HG03342 (cell line): ENCODE measurements around the gene MAGI2.

Experiments
- ATAC-seq: cut with Tn5 transposase; IDR thresholded peaks from one replicate; pipeline ENCODE4 v1.9.1; 2021; ENCODE audit warnings: mild to moderate bottlenecking, moderate library complexity; ENCODE audit not compliant: unreplicated experiment

MAGI2 gene

DNA sequence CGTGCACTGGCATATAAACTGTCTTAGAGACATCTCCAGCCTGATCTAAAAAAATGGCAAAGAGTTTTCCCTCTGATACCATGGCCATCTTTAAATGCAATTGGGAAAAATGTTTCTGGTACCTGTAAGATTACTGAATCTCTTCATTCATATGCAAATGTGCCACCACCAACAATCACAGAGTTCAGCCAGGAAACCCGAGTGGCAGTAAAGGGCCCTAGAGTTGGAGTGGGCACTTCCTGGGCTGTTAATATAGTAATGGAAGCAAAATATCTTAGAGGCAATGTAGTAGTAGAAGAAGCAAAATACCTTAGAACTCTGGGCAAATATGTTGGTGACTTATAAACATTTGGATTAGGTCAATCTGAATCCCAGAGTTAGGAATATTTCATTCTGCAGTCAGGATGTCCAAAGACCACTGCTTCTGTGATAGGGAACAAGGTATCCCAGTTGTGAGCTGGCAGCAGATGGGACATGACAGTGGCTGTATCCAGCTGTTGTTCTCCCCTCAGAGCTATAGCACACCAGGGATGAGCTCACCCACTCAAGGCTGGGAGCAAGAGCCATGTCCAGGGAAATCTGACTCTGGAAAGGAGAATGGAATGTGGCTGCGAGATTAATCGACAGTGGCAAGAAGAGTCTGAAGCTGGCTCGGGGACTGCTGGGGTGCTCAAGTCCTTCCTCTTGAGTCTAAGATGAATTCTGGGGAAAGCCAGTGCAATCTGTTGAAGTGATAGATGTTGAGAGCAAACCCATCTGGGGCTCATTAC, 1322.8 kb downstream of the MAGI2 start:
- ATAC-seq: no peak

DNA sequence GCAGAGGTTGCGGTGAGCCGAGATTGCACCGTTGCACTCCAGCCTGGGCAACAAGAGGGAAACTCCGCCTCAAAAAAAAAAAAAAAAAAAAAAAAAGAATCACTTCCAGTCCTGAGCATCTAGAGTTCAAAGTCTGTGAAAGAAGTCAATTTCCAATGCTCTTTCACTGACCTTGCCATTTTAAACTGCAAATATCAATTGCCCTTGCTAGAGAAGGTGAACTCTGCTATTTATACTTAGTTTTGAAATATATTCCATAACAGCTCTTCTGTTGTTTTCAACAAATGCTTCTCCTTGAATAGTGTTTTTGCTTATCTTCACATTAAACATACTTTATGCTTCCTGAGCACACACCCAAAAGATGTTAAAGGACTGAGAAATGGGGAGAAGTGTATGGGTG, 1323.6 kb downstream of the MAGI2 start:
- no peak for ATAC-seq

GRCh38 chr7:78127009-78127408, 1326.5 kb downstream of the MAGI2 start:
- ATAC-seq: no peak

DNA sequence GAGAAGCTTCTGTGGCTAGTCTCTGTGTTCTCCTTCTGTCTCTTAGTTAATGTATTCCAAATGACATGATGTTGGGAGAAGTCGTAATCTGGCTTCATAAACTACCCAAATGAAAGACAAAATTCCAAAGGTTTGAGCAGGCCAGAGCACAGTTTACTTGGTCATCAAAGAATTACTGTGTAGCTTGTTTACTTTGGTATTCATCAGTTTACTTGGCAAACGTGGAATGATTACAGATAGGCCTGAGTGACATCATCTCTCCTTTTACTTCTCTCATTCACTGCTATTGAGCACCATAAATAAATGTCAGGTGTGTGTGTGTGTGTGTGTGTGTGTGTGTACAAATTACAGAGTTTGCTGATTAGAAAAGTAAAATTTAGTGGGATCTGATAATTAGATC, 1327.6 kb downstream of the MAGI2 start:
- no peak for ATAC-seq

DNA sequence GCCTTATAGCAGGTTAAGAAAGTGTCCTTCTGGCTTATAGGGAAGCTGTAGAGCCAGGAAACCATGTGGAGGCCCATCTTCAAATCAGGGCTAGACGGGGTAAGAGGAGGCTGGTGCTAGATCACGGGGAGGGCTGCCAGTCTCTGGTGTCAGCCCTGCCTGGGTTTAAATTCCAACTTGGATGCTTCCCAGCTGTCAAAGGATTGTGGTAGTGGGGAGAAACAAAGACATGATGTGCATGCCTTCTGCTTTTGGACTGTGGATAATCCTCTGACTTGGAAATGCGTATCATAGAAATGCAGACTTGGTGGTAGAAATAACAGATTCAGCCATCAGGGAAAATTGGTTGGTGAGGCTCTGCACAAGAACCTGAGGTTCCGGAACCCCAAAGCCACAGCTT, 1329.3 kb downstream of the MAGI2 start:
- no peak for ATAC-seq

DNA sequence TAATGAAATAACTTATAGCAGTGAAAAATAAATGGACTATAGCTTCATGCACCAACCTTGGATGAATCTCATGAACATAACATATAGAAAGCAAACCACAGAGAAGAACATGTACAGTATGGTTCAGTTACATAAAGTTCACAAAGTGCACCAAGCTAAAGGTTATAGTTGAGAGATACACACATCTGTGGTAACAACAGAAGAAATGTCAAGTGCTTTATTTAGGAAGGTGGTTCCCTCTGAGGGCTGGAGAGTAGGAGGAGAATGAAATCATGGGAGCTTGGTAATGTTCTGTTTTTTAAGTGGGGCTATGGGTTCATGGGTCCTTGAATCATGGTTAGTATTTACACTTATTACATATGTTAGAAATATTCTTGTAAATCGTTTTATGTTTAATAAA, 1331.6 kb downstream of the MAGI2 start:
- ATAC-seq: no peak

DNA sequence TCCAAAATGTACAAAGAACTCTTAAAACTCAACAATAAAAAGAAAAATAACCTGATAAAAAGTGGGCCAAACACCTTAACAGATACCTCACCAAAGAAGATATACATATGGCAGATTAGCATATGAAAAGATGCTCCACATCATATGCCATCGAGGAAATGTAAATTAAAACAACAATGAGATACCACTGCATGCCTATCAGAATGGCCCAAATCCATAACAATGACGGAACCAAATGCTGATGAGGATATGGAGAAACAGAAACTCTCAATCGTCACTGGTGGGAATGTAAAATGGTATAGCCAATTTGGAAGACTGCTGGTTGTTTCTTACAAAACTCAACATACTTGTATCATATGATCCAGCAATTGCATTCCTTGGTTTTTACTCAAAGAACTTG, 1335.0 kb downstream of the MAGI2 start:
- no peak for ATAC-seq

DNA sequence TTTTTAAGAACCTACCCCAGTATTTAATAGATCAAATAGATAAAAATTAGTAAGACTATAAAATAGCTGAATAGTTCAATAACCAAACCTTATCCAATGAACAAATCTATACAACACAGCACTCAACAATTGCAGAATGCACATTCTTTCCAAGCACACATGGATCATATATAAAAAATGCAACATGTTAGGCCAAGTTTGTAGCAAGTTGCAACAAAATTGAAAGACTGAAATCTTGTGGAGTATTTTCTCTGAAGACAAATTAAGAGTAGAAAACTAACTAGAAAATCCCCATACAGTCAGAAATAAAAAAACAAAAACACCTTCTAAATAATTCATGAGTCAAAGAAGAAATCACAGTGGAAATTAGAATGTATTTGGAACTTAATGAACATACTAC, 1337.6 kb downstream of the MAGI2 start:
- no peak for ATAC-seq

DNA sequence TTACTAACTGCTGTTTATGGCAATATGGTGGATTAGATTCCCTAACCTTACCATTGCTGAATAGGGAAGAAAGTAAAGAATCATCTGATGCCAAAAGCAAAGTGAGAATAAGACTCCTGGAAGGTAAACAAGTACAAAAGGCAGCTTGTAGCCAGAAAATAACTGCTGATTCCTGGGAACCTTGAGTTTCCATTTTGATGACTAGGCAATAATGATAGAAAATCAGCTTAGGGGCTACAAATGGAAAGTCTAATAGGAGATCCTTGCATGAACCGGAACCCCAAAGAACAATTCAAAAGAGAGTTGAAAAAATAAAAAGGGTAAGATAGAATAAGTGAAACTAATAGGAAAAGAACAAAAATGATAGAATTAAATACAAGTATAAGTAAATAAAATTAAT, 1338.5 kb downstream of the MAGI2 start:
- ATAC-seq: no peak

DNA sequence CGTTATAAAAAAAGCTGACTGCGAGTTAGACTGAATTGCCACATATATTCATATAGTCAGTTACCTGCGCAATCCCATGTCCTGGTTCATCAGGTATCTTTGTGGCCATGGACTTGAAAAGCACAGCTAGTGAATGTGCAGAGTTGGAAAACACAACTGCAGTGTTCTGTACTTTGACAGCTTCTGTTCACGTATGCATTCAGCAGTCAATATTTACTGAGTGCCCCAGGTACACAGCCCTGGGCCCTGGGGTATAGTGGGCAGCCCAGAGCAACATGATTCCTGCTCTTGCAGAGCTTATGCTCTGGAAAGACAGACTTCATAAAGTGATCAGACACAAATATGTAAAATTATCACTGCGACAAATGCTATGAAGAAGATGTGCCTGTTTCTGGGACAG, 1341.0 kb downstream of the MAGI2 start:
- ATAC-seq: no peak

DNA sequence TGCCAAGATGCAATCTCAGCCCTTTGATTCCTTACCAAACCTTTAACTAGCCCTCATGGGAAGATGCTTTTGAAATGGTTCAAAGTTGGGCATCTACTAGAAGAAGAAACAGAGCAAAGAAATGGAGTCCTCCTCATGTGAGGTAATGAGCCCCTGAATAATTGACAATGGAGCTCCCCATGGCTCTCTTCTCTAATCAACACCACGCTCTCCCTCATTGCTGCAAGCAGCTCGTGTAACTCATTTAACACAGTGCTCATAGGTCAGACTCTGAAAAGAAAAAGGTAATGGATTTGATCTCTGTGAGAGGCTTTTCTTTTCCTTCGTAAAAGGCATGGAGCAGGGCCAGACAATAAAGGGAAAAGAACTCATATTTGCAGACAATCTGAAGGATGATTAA, 1342.1 kb downstream of the MAGI2 start:
- ATAC-seq: no peak

DNA sequence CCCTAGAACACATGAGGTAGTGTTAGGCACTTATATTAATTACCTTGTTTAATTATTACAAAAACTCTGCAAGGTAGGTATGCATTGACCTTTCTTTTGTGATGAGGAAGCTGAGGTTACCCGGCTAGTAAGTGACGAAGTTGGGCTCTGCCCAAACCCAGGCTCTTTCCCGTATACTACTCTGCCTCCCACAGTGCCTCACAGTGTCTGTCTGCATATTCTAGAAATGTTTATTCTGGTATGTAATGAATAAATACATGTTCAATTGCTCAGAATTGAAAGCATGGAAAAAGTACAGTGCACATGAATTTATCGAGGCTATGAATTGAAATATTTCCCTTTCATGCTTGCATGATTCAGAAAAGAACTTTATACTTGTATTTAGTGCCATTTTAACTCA, 1350.0 kb downstream of the MAGI2 start:
- ATAC-seq: no peak

DNA sequence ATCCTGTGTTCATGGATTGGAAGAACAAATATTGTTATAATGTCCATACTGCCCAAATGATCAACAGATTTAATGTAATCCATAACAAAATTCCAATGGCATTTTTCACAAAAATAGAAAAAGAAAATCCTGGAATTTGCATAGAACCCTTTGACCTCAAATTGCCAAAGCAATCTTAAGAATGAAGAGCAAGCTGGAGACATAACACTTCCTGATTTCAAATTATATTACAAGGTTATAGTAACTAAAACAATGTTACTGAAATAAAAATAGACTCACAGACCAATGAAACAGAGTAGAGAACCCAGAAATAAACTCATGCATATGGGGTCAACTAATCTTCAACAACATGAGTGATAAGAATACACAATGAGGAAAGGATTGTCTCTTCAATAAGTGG, 1352.4 kb downstream of the MAGI2 start:
- ATAC-seq: no peak

DNA sequence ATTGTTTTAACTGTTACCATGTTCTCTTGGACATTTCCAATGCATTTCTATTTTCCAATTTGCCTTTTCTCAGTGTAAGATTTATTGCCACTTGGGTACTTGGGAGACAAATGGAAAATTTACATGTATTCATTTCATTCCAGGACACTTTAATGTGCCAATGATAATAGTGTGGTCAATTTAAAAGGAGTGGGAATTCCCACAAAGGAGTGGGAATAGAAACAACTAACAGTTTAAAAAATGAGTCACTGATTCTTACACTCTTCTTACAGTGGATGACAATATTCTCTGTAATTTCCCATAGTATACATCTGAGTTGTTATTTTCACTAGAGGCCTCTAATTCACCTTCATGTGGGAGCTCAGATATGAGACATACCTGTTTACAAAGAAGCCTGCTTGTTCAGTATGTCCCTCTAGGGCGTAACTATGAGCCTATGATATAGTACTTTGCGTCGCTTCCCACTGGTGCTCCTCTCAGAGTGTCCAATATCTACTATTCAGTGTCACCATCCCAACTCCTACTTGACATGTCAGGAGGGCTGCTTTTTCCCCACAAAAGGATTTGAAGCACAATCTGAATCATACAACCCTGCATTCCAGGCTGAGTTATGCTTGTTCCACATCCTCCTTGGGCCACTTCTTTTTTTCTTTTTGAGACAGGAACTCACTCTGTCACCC, 1353.6 kb downstream of the MAGI2 start:
- no peak for ATAC-seq

DNA sequence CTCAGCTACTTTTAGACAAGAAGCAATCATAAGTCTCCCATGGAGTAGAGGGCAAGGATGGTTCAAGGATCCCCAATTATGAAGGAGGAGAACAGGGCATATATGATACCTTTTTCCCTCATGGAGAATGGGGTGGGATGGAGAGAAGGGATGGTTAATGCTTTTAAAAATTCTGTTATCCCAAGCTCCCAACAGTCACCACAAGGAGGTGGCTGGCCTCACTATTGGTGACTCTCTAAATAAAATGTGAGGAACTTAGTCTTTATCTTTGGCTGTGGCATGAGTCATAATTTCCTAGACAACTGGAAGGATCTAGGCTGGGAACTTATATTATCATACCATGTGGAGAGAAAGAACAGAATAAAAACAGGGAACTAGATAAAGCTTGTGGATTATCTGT, 1357.9 kb downstream of the MAGI2 start:
- ATAC-seq: no peak

DNA sequence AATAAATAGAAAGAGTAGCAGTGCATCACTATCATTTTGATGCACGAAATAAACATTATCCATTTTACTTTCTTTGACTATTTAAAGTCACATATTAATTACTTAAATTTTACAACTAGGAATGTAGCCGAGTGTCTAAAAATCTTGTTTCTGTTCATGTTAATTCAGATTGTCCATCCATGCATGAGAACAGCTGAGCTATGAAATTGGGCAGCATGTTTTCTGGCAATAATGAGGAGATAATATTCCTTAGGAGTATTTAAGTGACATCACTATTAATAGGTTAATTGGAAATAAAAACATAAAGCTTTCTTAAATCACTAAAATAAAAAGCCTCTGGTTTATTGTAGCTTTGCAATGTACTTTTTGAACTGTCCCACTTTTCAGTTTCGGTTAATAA, 1361.1 kb downstream of the MAGI2 start:
- no peak for ATAC-seq

GRCh38 chr7:78090616-78091015, 1362.9 kb downstream of the MAGI2 start:
- no peak for ATAC-seq

DNA sequence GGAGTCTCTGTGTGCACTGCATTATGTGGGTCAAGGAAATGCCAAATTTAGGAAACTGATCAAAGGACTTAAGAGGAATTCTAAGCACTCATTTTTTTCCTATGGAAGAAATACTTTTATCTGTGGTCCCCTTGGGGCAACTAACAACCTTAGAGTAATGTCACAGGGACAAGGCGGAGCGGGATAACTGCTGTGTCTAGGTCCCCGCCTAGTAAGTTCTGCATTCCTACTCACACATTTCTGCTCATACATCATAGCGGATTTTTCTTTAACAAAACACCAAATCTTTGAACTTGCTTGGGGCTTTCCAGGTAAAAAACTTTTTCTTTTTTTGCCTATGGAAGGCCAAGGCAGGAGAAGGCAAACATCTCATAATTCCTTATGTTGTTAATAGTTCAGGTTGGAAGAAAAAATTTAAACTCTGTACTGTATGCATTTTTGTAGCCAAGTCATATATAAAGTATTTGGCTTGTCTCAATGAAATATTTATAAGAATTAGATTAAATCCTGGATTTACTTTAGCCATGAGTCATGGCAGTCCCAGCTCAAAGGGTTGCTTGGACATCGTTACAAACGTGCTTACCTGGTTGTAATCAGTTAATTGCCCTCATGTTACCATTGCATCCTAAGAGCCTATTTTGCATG, 1369.9 kb downstream of the MAGI2 start:
- ATAC-seq: no peak

- ATAC-seq: no peak
These were observed 1370.9 kb downstream of the MAGI2 start for GRCh38 chr7:78082556-78082955.

GRCh38 chr7:78081888-78082287, 1371.6 kb downstream of the MAGI2 start:
- no peak for ATAC-seq

DNA sequence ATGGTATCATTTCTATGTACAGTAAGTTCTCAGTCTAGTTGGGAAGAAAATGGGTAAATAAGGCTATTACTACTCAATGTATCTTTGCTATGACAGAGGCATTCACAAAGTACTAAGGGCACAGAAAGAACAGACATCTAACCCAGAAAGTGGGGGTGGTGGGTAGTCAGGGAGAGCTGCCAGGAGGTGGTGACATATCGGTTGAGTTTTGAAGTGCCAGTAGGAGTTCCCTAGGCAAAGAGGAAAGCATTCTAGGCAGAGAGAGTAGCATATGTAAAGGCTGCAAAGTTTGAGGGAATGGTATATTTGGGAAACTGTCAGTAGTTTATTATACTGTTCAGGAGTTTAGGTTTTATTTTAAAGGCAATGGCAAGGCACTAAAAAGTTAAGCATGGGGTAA, 1372.1 kb downstream of the MAGI2 start:
- no peak for ATAC-seq

DNA sequence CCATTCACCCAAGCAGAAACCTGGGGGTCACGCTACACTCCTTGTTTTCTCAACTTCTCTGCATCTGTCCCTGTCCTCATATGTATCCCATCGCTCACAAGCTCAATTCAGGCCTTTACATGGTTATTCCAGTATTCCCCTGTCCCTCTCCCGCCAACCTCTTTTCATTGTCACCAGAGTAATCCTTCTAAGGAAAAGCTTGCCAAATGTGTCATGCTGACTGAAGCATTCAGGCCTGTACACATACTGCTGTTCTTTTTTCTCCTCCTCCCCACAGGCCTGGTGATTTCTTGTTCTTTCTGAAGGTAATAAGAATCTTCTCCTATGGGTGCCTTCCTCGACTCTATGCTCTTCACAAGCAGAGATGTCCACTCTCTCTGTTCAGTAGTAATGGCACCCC, 1372.7 kb downstream of the MAGI2 start:
- no peak for ATAC-seq
